ENCODE results near the gene PLIN4. TPM values are rescaled to one million over a fixed set of nuclear protein-coding genes. Genes with fewer than 3 reads are reported as not detected.

Gene PLIN4
- total RNA-seq, 1 donor from 2014 or later, result under 0.01 TPM

DNA sequence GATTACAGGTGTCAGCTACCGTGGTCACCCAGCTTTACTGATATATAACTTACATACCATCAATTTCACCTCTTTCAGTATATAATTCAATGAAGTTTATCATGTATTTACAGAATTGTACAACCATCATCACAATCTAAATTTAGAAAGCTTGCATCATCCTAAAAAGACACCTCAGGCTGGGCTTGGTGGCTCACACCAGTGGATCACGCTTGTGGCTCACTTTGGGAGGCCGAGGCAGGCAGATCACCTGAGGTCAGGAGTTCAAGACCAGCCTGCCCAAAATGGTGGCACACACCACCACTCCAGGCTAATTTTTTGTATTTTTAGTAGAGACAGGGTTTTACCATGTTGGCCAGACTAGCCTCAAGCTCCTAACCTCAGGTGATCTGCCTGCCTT, 50.5 kb downstream of the PLIN4 start:
- DNase-seq (ENCODE audit: low spot score in 2 of 2), result no peak
- FAIRE-seq, result no peak

DNA sequence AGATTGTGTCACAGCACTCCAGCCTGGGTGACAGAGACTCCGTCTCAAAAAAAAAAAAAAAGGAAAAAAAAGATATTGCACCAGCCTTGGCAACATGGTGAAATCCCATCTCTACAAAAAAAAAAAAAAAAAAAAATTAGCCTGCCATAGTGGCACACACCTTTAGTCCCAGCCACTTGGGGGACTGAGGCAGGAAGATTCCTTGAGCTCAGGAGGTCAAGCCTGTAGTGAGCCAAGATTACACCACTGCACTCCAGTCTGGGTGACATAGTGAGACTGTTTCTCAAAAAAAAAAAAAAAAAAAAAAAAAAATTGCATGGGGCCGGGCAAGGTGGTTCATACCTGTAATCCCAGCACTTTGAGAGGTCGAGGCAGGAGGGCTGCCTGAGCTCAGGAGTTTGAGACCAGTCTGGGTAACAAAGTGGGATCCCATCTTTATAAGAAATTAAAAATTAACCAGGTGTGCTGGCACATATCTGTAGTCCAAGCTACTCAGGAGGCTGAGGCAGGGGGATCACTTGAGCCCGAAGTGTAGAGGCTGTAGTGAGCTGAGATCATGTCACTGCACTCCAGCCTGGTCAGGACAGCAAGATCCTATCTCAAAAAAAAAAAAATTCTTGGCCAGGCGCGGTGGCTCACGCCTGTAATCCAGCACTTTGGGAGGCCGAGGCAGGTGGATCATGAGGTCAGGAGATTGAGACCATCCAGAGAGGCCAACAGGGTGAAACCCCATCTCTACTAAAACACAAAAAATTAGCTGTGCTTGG, 53.3 kb downstream of the PLIN4 start:
- DNase-seq (ENCODE audit: low spot score in 2 of 2) (no peak), FAIRE-seq (no peak)

DNA sequence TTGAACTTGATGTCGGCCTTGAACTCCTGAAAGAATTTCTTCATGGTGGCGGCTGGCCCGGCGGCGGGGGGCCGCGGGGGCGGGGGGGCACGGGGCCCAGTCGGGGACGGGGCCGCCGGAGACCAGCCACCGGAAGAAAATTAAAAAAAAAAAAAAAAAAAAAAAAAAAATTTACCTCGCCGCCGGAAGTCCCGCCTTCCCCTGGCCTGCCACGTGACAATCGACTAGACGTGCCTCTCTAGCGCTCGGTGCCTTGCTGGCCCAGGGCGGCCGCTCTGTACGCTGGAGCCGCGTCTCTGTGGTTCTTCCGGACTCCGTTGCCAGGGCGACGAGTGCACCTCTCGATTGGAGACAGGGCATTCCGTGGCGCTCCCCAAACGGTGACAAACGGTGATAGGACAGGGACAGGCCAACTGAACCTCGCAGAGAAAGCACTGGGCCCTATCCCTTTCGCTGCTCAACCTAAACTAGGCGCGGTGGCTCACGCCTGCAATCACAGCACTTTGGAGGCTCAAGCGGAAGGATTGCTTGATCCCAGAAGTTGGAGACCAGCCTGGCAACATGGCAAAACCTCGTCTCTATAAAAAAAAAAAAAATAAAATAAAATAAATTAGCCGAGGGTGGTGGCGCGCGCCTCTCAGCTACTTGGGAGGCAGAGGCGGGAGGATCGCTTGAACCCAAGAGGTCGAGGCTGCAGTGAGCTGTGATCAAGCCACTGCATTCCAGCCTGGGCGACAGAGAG, 60.5 kb downstream of the PLIN4 start, which contains the start of gene UBXN6:
UBXN6 (minus strand) TSS at position 141 of the 742 bp plus-strand sequence; CDS start at position 44, 97 bp downstream.
- peak; percentile 55 for FAIRE-seq

DNA sequence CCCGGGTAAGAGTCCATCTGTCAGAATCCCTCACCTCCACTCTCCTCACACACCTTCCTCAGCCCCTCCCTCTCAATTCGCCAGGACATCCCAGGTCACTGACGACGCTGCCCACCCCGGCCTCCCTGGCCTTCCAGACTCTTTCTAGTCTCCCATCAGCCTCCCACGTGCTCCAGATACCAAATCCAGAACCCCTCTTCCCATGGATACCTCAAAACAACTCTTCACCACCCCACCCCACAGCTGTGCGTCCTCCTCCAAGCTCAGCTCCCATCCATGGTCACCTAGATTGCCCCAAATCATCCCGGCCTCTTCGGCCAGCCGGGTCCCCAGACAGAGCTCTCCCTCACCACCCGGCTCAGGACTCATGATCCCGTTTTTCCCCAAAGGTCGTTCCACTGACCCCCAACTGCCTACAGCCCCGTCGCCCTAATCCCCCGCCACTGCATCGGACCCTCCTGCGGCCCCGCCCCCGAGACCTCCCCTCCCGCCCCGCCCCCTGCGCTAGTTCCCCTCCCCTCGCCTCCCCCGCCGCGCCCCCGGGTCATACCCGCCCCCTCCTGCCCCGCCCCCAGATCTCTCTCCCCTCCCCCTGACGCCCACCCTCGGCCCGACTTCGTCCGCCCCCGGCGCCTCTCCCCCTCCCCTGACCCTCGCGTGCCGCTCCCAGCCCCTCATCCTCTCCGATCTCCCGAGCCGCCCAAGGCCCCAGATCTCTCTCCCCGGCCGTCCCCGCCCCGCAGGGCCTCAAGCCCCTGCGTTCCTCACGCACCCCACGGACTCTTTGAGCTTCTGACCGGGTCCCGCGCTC, 61.2 kb downstream of the PLIN4 start:
- FAIRE-seq, result no peak
- DNase-seq (ENCODE audit: low spot score in 2 of 2), result peak; percentile 75

More for the DNA sequence above, 60.5 kb downstream of the PLIN4 start, which contains the start of gene UBXN6:
- DNase-seq (ENCODE audit: low spot score in 2 of 2), result peak; percentile 98 to 99

DNA sequence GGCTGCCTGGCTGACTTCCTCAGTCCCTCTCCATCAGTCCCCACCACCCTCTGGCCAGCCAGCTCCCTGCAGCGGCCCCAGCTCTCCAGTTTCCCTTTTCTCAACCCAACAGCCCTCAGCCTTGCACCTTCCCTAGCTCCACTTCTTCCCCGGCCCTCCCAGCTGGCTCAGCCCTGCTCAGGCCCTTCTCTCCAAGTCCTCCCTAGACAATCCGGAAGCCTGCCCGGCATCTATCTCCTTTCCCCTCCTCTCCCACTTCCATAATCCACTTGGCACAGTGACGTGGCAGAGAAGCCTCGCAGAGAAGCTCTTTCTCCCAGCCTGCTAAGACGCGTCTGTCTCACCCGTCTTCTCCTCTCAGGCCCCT, 61.8 kb downstream of the PLIN4 start:
- DNase-seq (ENCODE audit: low spot score in 2 of 2) (no peak), FAIRE-seq (no peak)

DNA sequence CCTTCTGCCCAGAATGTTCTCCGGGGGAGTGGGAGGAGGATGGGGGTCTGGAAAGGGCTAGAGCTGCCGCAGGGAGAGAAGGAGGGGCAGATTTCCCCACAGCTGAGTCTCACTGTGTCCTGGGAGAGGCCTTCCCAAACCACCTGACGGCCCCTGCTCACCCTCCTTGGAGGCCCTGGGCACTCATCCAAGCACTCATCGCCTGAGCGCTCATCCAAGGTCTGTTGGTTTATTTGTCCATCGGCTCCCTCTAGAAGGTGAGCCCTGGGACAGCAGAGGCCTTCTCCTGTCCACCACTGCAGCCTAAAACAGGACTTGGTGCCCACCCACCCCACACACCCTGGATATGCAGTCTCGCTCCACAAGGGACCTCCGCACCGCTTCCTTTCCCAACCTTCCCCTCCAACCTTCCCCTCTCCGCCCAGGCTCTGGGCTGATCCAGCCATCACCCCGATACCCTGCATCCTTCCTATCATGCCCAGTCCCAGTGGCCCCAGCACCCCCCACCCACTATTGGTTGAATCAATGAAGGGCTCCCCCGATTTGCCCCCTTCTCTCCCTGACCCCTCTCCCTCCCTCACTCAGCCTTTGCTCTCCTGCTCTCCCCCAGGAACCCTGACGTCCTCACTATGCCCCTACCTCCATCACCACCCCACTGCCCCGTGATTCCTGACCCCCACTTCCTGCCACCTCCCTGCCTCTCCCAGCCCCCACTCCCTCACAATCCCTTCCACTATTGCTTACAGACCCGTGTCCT, 62.4 kb downstream of the PLIN4 start:
- FAIRE-seq (no peak), DNase-seq (ENCODE audit: low spot score in 2 of 2) (no peak)

DNA sequence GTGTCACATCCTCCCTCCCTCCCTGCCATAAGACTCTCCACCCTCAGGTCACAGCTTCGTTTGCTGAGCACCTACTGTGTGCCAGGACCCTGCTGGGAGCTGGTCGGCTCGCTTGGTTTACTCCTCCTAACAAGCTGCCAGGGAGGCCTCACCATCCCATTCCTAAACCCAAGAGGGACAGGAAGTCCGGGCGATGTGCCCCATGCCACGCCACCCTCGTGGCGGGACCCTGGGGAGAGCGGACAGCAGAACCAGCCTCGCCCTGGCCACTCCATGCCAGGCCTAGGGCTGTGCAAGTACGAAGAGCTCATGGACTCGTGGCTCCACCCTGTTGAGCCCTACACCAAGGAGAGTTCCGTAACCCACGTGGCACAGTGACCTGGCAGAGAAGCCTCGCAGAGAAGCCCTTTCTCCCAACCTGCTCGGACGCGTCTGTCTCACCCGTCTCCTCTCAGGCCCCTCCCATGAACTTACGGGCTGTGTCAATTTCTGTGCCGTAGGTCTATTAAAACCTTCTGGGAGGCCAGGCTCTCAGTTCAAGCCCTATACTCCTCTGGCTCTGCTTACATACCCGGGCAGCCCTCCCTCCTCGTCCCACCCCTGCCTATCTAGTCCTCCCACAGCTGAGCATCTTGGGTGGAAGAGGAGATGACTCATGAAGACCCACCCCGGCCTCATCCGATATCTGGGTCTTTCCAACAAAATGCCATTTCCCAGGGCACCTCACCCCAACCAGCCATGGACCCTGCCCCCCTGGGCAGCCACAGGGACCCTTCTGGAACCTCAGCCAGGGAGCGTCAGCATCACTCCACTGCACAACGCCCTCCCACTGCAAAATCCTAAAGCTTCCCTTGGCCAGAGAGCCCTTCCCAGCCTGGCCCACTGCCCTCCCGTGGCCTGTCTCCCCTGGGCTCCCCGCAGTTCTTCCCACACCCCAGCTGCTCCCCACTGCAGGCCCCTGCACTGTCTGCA, 63.3 kb downstream of the PLIN4 start:
- no peak for FAIRE-seq
- DNase-seq (ENCODE audit: low spot score in 2 of 2), result no peak

DNA sequence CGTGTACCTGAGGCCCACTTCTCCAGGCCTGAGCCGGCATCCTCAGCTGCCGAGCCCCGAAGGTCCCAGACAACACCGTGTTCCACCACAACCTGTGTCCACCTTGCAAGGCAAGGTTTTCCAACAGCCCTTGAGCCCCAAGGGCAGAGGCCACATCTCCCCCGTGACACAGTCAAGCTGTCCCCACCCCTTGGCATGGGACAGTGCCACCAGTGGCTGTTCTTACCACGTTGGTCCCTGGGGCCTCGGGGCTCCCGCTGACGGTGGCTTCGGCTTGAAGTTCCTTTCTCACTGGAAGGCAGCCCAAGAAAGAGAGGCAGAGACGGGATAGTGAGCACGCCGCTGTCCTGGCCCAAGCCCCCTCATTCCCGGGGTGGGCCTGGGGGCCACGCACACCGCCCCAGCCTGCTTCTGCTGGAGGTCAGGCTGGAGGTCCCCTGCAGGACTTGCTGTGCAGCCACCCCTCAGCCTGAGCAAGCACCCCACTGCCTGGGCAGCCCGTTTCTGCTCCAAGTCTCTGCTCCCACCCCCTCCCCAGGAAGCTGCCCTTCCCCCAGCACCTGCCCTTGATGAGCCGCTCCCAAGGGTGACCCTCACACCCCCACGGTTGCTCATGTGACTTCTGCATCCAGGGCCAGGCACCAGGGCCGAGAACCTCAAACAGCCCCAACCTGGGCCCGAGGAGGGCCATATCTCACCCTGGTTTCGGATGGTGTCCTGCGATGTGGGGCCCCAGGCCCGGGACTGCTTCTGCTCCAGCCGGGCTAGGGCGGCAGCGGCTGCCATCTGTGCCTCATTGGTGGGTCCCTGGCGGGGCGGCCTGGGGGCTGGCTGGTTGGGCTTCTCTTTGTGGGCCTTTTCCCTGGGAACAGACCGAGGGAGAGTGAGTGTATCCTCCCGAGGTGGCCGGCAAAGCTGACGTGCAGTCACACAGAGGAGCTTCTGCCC, 64.8 kb downstream of the PLIN4 start:
- no peak for FAIRE-seq
- no peak for DNase-seq (ENCODE audit: low spot score in 2 of 2)

DNA sequence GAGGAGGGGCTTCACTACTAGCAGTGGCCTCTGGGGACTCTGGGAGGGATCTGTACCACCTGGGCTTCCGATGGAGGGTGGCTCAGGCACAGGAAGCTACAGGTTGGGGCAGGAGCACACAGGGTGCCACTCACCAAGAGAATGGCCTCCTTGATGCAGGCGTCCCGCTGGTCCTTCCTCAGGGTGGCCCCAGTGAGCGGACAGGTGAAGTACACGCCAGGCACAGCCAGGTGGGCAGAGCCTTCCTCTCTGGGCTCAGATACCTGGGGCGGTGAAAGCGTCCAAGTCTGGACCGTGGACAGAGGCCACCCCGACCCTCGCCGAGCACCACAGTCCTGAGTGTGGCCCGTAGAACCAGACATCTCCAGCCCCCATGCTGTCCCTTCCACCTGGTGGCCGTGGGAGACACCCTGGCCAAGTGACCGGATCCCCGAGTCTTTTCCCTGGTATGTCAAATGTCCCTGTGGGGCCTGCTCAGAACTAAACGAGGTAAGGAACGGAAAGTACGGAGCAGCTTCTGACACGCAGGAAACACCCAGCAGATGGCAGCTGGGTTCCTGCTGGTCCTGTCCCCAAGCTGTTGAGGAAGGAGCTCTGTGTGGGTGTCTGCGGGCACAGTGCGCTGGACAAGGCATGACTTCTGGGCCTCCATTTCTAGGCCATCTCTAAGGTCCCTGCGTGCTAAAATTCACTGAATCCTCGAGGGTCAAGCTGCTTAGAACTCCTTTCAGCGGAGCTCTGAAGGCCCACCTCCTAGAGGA, 65.9 kb downstream of the PLIN4 start:
- FAIRE-seq (no peak), DNase-seq (ENCODE audit: low spot score in 2 of 2) (no peak)

Other genes with a start within 250 kb of the PLIN4 start
- 2.0 TPM for gene SHD, start 239.2 kb downstream of the PLIN4 start, total RNA-seq
- not detected for gene TMIGD2, start 216.1 kb downstream of the PLIN4 start, total RNA-seq
- gene FSD1, start 213.9 kb downstream of the PLIN4 start, total RNA-seq, result 38.7 TPM
- gene STAP2, start 179.7 kb downstream of the PLIN4 start, total RNA-seq, result 0.82 TPM
- gene MPND, start 174.9 kb downstream of the PLIN4 start, total RNA-seq, result 18.8 TPM
- 17.5 TPM for gene SH3GL1, start 117.9 kb downstream of the PLIN4 start, total RNA-seq
- gene CHAF1A, start 115.8 kb downstream of the PLIN4 start, total RNA-seq, result 11.8 TPM
- 91.3 TPM for gene UBXN6, start 60.7 kb downstream of the PLIN4 start, total RNA-seq
- 44.8 TPM for gene HDGFL2, start 46.2 kb downstream of the PLIN4 start, total RNA-seq
- 0.82 TPM for gene PLIN5, start 16.7 kb upstream of the PLIN4 start, total RNA-seq
- gene LRG1, start 21.6 kb upstream of the PLIN4 start, total RNA-seq, result under 0.01 TPM
- 33.0 TPM for gene SEMA6B, start 41.2 kb upstream of the PLIN4 start, total RNA-seq
- gene TNFAIP8L1, start 121.0 kb upstream of the PLIN4 start, total RNA-seq, result 4.5 TPM
- gene MYDGF, start 151.9 kb upstream of the PLIN4 start, total RNA-seq, result 33.4 TPM
- 7.7 TPM for gene DPP9, start 205.4 kb upstream of the PLIN4 start, total RNA-seq